ENCODE results near the gene UBL7. TPM values are rescaled to one million over a fixed set of nuclear protein-coding genes. Genes with fewer than 3 reads are reported as not detected.

UBL7 gene
- total RNA-seq, 2 experiments from 2014 or later, result 55.9 to 60.9 TPM

- CTCF ChIA-PET, result interaction anchor here (0.9 to 21.8 kb wide), 6 partner anchors 8 to 326 kb away, joined by 3 to 668 read pairs (median 6); partner anchors contain the start of gene UBL7
- Mint-ChIP-seq H3K27ac (peak overlapping the region; percentile 6), H3K4me3 (no peak overlapping the region), H3K4me1 (peaks cover 22% of the 10 kb centered on the region), H3K36me3 (peaks cover 8% of the 10 kb centered on the region), H3K9me3 (ENCODE audit: low read depth) (no peaks in the 10 kb centered on the region), H3K27me3 (no peaks in the 10 kb centered on the region)
- DNase-seq, result no peak
- no peak for ATAC-seq
These were observed 18.4 kb downstream of the UBL7 start for GRCh38 chr15:74442604-74443003.

DNA sequence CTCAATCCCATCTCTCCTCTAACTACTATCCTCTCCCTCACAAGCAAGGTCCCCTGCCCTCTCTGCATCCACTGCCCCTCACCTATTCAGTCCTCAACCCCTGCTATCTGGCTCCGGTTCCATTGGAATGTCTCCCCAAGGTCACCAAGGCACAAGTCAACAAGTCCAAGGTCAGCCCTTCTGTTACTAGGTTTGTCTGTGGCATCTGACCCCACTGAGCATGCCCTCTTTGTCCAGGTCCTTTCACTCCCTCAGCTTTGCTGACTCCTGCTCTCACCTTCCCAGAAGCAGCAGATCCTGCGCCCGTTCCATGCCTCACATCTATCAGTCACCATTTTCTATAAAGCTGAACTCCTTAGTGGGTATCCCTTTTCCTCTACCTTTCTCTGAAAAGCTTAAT is 18.9 kb downstream of the UBL7 start:
- no peaks in the 10 kb centered on the region for H3K27me3 Mint-ChIP-seq
- no peak overlapping the region for H3K27ac Mint-ChIP-seq
- no peaks in the 10 kb centered on the region for H3K9me3 Mint-ChIP-seq (ENCODE audit: low read depth)
- CTCF ChIA-PET, result interaction anchor here (1.1 to 21.8 kb wide), 6 partner anchors 9 to 120 kb away, joined by 3 to 668 read pairs (median 9); partner anchors contain the start of gene UBL7
- no peak for DNase-seq
- H3K36me3 Mint-ChIP-seq, result peaks cover 7% of the 10 kb centered on the region
- H3K4me3 Mint-ChIP-seq, result no peak overlapping the region
- H3K4me1 Mint-ChIP-seq, result peaks cover 22% of the 10 kb centered on the region
- no peak for ATAC-seq

- no peak for DNase-seq
These were observed 19.6 kb downstream of the UBL7 start for GRCh38 chr15:74441248-74441941.

DNA sequence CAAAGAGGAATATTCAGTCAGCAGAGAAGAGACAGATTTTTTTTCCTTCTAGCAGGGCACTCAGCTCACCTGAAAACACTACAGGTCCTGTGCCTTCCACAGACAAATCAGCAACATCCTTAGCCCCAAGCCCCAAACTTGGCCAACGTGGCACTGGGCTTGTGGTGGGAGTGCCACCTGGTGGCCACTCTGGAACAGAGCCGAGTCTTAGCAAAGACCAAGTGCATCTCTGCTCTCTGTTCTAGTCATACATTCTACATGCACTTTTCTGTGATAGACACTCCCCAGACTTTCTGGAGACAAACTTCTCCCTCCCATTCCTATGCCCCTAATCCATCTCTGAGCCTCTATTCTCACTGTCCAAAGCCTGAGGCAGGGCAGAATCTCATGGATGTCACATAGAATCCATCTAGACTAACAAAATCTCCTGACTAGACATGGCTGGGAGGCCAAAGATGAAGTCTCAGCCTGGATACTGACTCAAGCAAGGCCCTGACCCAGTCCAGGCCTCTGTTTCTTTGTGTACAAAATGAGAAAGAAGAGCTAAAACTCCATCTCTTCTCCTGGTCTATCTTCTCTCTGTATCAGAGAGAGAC is 22.1 kb downstream of the UBL7 start:
- peak; percentile 72 for ATAC-seq
- DNase-seq, result peak; percentile 87
- H3K27ac Mint-ChIP-seq, result no peak overlapping the region
- H3K9me3 Mint-ChIP-seq (ENCODE audit: low read depth), result no peaks in the 10 kb centered on the region
- H3K27me3 Mint-ChIP-seq, result no peaks in the 10 kb centered on the region
- H3K4me1 Mint-ChIP-seq, result peaks cover 41% of the 10 kb centered on the region
- CTCF ChIA-PET, result interaction anchor here (1.0 to 21.8 kb wide), 16 partner anchors 8 to 196 kb away, joined by 3 to 668 read pairs (median 7); partner anchors contain the start of gene UBL7
- no peaks in the 10 kb centered on the region for H3K36me3 Mint-ChIP-seq
- no peak overlapping the region for H3K4me3 Mint-ChIP-seq

More at GRCh38 chr15:74441248-74441941, 19.6 kb downstream of the UBL7 start:
- no peak for ATAC-seq
- Mint-ChIP-seq H3K27ac (no peak overlapping the region), H3K4me1 (peaks cover 22% of the 10 kb centered on the region), H3K9me3 (ENCODE audit: low read depth) (no peaks in the 10 kb centered on the region), H3K36me3 (peaks cover 3% of the 10 kb centered on the region), H3K4me3 (no peak overlapping the region), H3K27me3 (no peaks in the 10 kb centered on the region)
- CTCF ChIA-PET, result interaction anchor here (0.8 to 21.8 kb wide), 8 partner anchors 10 to 199 kb away, joined by 3 to 668 read pairs (median 6); partner anchors contain the start of gene UBL7

DNA sequence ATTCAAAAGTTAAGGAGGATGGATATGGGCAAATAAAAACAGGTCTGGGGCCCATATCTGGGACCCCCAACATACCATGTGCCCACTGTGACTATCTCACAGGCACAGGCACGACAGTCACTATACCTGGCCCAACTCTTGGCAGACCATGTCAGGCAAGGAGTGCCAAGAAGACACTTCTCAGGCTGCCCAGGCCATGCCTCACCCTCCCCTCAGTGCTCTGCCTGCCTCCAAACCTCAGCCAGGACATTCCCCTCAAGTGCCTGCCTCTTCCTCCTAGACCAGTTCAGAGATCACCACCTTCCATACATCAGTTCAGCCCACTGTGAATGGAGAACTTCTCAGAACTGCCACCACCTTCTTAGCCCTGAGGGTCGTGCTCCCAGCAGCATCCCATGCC is 22.8 kb downstream of the UBL7 start:
- DNase-seq, result no peak
- H3K36me3 Mint-ChIP-seq, result no peaks in the 10 kb centered on the region
- no peak overlapping the region for H3K27ac Mint-ChIP-seq
- CTCF ChIA-PET, result interaction anchor here (1.8 to 21.8 kb wide), 11 partner anchors 9 to 107 kb away, joined by 5 to 668 read pairs (median 10); partner anchors contain the start of gene UBL7
- H3K4me3 Mint-ChIP-seq, result no peak overlapping the region
- H3K27me3 Mint-ChIP-seq, result no peaks in the 10 kb centered on the region
- H3K9me3 Mint-ChIP-seq (ENCODE audit: low read depth), result no peaks in the 10 kb centered on the region
- no peak for ATAC-seq
- H3K4me1 Mint-ChIP-seq, result peaks cover 38% of the 10 kb centered on the region

- Mint-ChIP-seq H3K9me3 (ENCODE audit: low read depth) (no peaks in the 10 kb centered on the region), H3K27ac (peak overlapping the region; percentile 86), H3K36me3 (no peaks in the 10 kb centered on the region), H3K4me1 (peaks cover 57% of the 10 kb centered on the region), H3K4me3 (peak overlapping the region; percentile 75), H3K27me3 (no peaks in the 10 kb centered on the region)
- DNase-seq, result no peak
- CTCF ChIA-PET, result interaction anchor here (0.6 to 21.8 kb wide), 11 partner anchors 13 to 1861 kb away, joined by 3 to 668 read pairs (median 3); partner anchors contain the start of gene UBL7
- ATAC-seq, result no peak
These were observed 26.5 kb downstream of the UBL7 start for GRCh38 chr15:74434263-74435136.

- H3K27me3 Mint-ChIP-seq, result no peaks in the 10 kb centered on the region
- CTCF ChIA-PET, result interaction anchor here (0.6 to 21.8 kb wide), 11 partner anchors 12 to 1862 kb away, joined by 3 to 668 read pairs (median 3); partner anchors contain the start of gene UBL7
- no peaks in the 10 kb centered on the region for H3K36me3 Mint-ChIP-seq
- DNase-seq (peak; percentile 90), ATAC-seq (peak; percentile 89)
- peak within 1 kb of the TSS; percentile 87 for H3K4me3 Mint-ChIP-seq
- peaks cover 61% of the 10 kb centered on the region for H3K4me1 Mint-ChIP-seq
- peak within 1 kb of the TSS; percentile 86 for H3K27ac Mint-ChIP-seq
- H3K9me3 Mint-ChIP-seq (ENCODE audit: low read depth), result no peaks in the 10 kb centered on the region
These were observed 27.2 kb downstream of the UBL7 start, which contains the start of gene SEMA7A for GRCh38 chr15:74433592-74434262. TSS of gene SEMA7A (minus strand) at chr15:74433958. CDS start at chr15:74433918, 40 bp downstream.

DNA sequence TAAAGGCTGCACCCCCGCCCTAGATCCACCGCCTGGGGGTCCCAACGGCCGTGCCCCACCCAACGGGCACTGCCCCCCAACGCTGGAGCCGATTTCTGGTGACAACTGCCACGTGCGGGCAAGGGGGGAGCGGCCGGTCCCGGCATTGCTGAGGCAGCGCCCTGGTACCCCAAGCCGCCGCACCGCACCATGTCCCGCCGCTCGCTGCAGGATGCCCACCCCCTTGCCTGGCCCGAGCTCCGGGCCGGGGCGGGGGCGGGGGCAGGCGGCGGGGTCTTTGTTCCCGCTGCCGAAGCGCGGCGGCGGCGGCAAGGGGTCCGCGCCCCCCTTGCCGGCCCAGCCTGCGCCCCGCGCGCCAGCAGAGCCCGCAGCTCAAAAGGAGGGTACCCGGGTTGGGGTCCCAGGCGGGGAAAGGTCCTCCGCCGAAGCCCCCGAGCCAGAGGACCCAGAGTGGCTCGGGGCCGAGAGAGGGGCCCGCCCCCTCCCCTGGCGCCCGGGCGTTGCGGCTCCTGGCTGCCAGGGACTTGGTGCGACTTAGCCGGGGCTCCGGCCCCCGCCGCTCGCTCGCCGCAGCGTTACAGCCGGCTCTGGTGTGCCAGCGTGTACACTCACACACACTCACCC is 27.9 kb downstream of the UBL7 start:
- Mint-ChIP-seq H3K4me3 (peak overlapping the region; percentile 87), H3K36me3 (no peaks in the 10 kb centered on the region), H3K4me1 (peaks cover 60% of the 10 kb centered on the region), H3K27me3 (no peaks in the 10 kb centered on the region), H3K9me3 (ENCODE audit: low read depth) (no peaks in the 10 kb centered on the region), H3K27ac (peak overlapping the region; percentile 83)
- DNase-seq (peak; percentile 50), ATAC-seq (no peak)
- CTCF ChIA-PET, result interaction anchor here (0.9 to 21.8 kb wide), 6 partner anchors 9 to 346 kb away, joined by 3 to 668 read pairs (median 10); partner anchors contain the start of gene UBL7

GRCh38 chr15:74432271-74432967 is 28.5 kb downstream of the UBL7 start:
- no peak for ATAC-seq
- peak overlapping the region; percentile 87 for H3K4me3 Mint-ChIP-seq
- peak overlapping the region; percentile 83 for H3K27ac Mint-ChIP-seq
- DNase-seq, result peak; percentile 44
- no peaks in the 10 kb centered on the region for H3K27me3 Mint-ChIP-seq
- H3K36me3 Mint-ChIP-seq, result peaks cover 4% of the 10 kb centered on the region
- H3K4me1 Mint-ChIP-seq, result peaks cover 65% of the 10 kb centered on the region
- H3K9me3 Mint-ChIP-seq (ENCODE audit: low read depth), result no peaks in the 10 kb centered on the region
- CTCF ChIA-PET, result interaction anchor here (0.8 to 21.8 kb wide), 9 partner anchors 9 to 148 kb away, joined by 3 to 668 read pairs (median 4); partner anchors contain the start of gene UBL7

DNA sequence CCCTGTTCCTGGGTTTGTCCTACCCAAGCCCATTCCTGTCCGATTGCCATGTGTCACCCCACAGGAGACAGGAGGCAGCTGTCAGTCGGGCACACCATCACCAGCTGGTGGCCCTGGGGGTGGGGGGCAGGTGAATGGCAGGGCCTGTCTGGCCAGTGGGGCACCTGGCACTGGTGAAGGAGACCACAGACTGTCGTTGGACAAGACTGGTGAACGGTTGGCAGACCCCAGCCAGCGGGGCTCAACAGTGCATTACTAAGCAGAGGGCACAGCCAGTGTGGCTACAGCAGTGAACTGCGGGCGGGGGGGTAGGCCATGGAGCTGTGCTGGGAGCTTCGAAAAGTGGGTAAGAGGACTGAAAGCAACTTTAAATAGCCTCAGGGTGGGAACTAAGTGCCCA is 29.3 kb downstream of the UBL7 start:
- no peaks in the 10 kb centered on the region for H3K27me3 Mint-ChIP-seq
- DNase-seq (peak; percentile 52), ATAC-seq (no peak)
- CTCF ChIA-PET, result interaction anchor here (0.8 to 21.8 kb wide), 9 partner anchors 8 to 148 kb away, joined by 3 to 668 read pairs (median 5); no protein-coding TSS in a partner anchor
- H3K36me3 Mint-ChIP-seq, result peaks cover 8% of the 10 kb centered on the region
- peak overlapping the region; percentile 87 for H3K4me3 Mint-ChIP-seq
- peak overlapping the region; percentile 83 for H3K27ac Mint-ChIP-seq
- no peaks in the 10 kb centered on the region for H3K9me3 Mint-ChIP-seq (ENCODE audit: low read depth)
- H3K4me1 Mint-ChIP-seq, result peaks cover 67% of the 10 kb centered on the region

DNA sequence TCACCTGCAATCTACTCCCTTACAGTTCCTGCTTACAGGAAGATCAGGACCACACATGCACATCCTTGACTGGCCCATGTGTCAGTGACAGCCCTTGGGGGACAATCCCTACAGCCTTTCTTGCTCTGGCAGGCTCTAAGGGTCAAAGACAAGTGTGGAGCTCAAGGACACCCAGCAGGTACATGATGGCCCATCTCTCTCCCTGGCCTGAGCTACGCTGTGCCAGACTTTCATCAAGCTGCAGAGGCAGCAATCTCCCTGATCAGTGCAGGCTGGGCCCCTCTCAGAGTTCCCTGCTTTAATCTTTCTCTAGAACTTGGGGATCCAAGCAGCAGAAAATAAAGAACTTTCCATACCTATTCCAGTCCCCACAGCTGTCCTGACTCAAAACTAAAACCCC is 29.8 kb downstream of the UBL7 start:
- no peaks in the 10 kb centered on the region for H3K9me3 Mint-ChIP-seq (ENCODE audit: low read depth)
- DNase-seq, result no peak
- peak overlapping the region; percentile 71 for H3K27ac Mint-ChIP-seq
- ATAC-seq, result no peak
- peak overlapping the region; percentile 87 for H3K4me3 Mint-ChIP-seq
- peaks cover 12% of the 10 kb centered on the region for H3K36me3 Mint-ChIP-seq
- CTCF ChIA-PET, result interaction anchor here (1.0 to 21.8 kb wide), 7 partner anchors 7 to 53 kb away, joined by 3 to 668 read pairs (median 7); no protein-coding TSS in a partner anchor
- H3K27me3 Mint-ChIP-seq, result no peaks in the 10 kb centered on the region
- H3K4me1 Mint-ChIP-seq, result peaks cover 71% of the 10 kb centered on the region
